Measurements from ENCODE around the gene NT5DC1. TPM values are rescaled to one million over a fixed set of nuclear protein-coding genes. Genes with fewer than 3 reads are reported as not detected.

The NT5DC1 gene
- total and polyA plus RNA-seq, 2 donors (not counting 1 experiment from before 2014, with no cell fraction given) = 26.4 to 54.8 TPM

DNA sequence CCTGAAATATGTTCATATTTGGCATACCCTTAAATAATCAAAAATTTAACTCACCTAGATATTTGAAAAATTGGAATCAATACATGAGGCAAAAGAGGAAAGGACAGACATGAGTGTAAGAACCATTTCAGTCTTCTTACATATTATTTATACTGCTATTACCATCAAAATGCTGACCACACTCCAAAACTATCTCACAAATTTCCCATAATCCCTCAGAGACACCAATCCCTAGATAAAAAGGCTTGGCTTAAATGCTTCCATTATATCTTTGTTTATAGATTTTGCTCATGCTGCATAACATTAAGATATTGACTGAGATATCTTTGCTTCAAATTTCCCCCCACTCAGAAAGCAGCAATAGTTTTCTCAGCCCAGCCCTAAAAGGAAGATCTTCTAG, 11.7 kb upstream of the NT5DC1 start:
- no peak overlapping the region for H3K9ac ChIP-seq (ENCODE audit: low read length)
- CTCF ChIA-PET = interaction anchor here (2.1 to 3.1 kb wide), 2 partner anchors 12 to 77 kb away, joined by 8 to 17 read pairs; partner anchors contain the start of gene NT5DC1

DNA sequence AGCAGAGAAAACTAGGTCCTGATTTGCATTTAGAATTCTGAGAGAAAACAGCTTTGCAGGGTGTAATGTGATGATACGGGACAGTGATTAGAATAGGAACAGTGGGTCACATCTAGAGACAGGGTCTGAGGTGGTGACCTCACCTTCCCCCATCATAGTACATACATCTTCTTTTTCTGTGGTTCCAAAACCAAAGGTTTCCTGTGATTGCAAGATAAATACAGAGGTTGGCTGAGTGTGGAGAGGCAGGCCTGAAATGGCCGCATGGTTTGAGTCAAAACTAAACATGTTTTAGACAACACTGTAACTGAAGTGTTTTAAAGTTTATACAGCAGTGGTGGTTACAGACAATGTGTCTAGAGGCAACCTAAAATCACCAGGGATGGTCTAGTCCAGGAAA, 10.4 kb upstream of the NT5DC1 start:
- Mint-ChIP-seq H3K4me1 (peaks cover 28% of the 10 kb centered on the region), H3K27me3 (peaks cover 4% of the 10 kb centered on the region), H3K9me3 (ENCODE audit: insufficient read depth) (peaks cover 3% of the 10 kb centered on the region), H3K4me3 (no peak overlapping the region), H3K27ac (no peak overlapping the region)
- Histone ChIP-seq H2AFZ (ENCODE audit: insufficient read depth, low read depth, low read length, poor library complexity, severe bottlenecking) (no peak overlapping the region), H3K4me1 (ENCODE audit: control insufficient read depth in 2 of 2, insufficient read depth in 2 of 2, low read length in 2 of 2) (peaks cover 15 to 18% of the 10 kb centered on the region in 2 donors), H3K4me2 (replicated peaks; ENCODE audit: low read depth, low read length, poor library complexity, severe bottlenecking) (no peak overlapping the region), H3K4me3 (ENCODE audit: control extremely low read depth in 1 of 5, extremely low read depth in 1 of 5, insufficient read depth in 1 of 5, low read depth in 2 of 5, low read length in 4 of 5) (no peak overlapping the region), H3K27ac (ENCODE audit: low read length in 2 of 2) (no peak overlapping the region), H3K79me2 (ENCODE audit: control insufficient read depth, insufficient read depth, low read length) (no peaks in the 10 kb centered on the region), H4K20me1 (ENCODE audit: control insufficient read depth, insufficient read depth, low read length, poor library complexity, severe bottlenecking) (no peaks in the 10 kb centered on the region), H3K9me3 (ENCODE audit: control extremely low read depth in 1 of 3, control insufficient read depth in 2 of 3, insufficient read depth in 1 of 3, low read length in 2 of 3) (peaks cover 0 to 3% (median 0%) of the 10 kb centered on the region in 3 donors), H3K9ac (ENCODE audit: low read length) (no peak overlapping the region), H3K36me3 (replicated peaks in 1 of 2; ENCODE audit: control extremely low read depth in 1 of 2, control insufficient read depth in 1 of 2, extremely low read depth in 1 of 2, insufficient read depth in 2 of 2, low read length in 1 of 2) (no peaks in the 10 kb centered on the region), H3K27me3 (replicated peaks in 1 of 4; ENCODE audit: control extremely low read depth in 1 of 4, control insufficient read depth in 3 of 4, insufficient read depth in 4 of 4, low read length in 3 of 4) (no peaks in the 10 kb centered on the region)
- WGBS (ENCODE audit: insufficient coverage) = no CpG with 5 or more reads among the region's 2 CpGs
- no peak for DNase-seq
- ATAC-seq (ENCODE audit: low read depth) = no peak
- ChIA-PET POLR2A (no interaction called here), CTCF (no interaction called here)
- intact Hi-C loops (cut with micrococcal nuclease) = no loop called here
- TF ChIP-seq, protein P1, sequence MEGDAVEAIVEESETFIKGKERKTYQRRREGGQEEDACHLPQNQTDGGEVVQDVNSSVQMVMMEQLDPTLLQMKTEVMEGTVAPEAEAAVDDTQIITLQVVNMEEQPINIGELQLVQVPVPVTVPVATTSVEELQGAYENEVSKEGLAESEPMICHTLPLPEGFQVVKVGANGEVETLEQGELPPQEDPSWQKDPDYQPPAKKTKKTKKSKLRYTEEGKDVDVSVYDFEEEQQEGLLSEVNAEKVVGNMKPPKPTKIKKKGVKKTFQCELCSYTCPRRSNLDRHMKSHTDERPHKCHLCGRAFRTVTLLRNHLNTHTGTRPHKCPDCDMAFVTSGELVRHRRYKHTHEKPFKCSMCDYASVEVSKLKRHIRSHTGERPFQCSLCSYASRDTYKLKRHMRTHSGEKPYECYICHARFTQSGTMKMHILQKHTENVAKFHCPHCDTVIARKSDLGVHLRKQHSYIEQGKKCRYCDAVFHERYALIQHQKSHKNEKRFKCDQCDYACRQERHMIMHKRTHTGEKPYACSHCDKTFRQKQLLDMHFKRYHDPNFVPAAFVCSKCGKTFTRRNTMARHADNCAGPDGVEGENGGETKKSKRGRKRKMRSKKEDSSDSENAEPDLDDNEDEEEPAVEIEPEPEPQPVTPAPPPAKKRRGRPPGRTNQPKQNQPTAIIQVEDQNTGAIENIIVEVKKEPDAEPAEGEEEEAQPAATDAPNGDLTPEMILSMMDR (IDR thresholded peaks at IDR 0.05) = no peak

More for the DNA sequence above, 11.7 kb upstream of the NT5DC1 start:
- Histone ChIP-seq H3K9me3 (ENCODE audit: control extremely low read depth in 1 of 3, control insufficient read depth in 2 of 3, insufficient read depth in 1 of 3, low read length in 2 of 3) (peaks cover 0 to 3% (median 0%) of the 10 kb centered on the region in 3 donors), H3K4me1 (ENCODE audit: control insufficient read depth in 2 of 2, insufficient read depth in 2 of 2, low read length in 2 of 2) (peaks cover 15 to 18% of the 10 kb centered on the region in 2 donors), H3K36me3 (replicated peaks in 1 of 2; ENCODE audit: control extremely low read depth in 1 of 2, control insufficient read depth in 1 of 2, extremely low read depth in 1 of 2, insufficient read depth in 2 of 2, low read length in 1 of 2) (no peaks in the 10 kb centered on the region), H3K4me2 (replicated peaks; ENCODE audit: low read depth, low read length, poor library complexity, severe bottlenecking) (no peak overlapping the region), H3K79me2 (ENCODE audit: control insufficient read depth, insufficient read depth, low read length) (no peaks in the 10 kb centered on the region), H3K27me3 (replicated peaks in 1 of 4; ENCODE audit: control extremely low read depth in 1 of 4, control insufficient read depth in 3 of 4, insufficient read depth in 4 of 4, low read length in 3 of 4) (no peaks in the 10 kb centered on the region), H4K20me1 (ENCODE audit: control insufficient read depth, insufficient read depth, low read length, poor library complexity, severe bottlenecking) (no peaks in the 10 kb centered on the region), H3K27ac (ENCODE audit: low read length in 2 of 2) (no peak overlapping the region), H3K4me3 (ENCODE audit: control extremely low read depth in 1 of 5, extremely low read depth in 1 of 5, insufficient read depth in 1 of 5, low read depth in 2 of 5, low read length in 4 of 5) (no peak overlapping the region), H2AFZ (ENCODE audit: insufficient read depth, low read depth, low read length, poor library complexity, severe bottlenecking) (no peak overlapping the region)
- Mint-ChIP-seq H3K27ac (no peak overlapping the region), H3K4me3 (no peak overlapping the region), H3K27me3 (peaks cover 4% of the 10 kb centered on the region), H3K4me1 (peaks cover 28% of the 10 kb centered on the region), H3K9me3 (ENCODE audit: insufficient read depth) (no peaks in the 10 kb centered on the region)
- no peak for TF ChIP-seq EZH2 (IDR thresholded peaks at IDR 0.05; ENCODE audit: borderline replicate concordance, insufficient read depth, low read depth, low read length, poor library complexity, severe bottlenecking)
- TF ChIP-seq, protein P1 (IDR thresholded peaks at IDR 0.05) = no peak
- POLR2A ChIA-PET = no interaction called here
- intact Hi-C loops (cut with micrococcal nuclease) = no loop called here
- no peak for DNase-seq
- ATAC-seq (ENCODE audit: low read depth) = no peak
